Neural cell (in vitro differentiated cells): ENCODE measurements around the gene UNC79. TPM values are rescaled to one million over a fixed set of nuclear protein-coding genes. Genes with fewer than 3 reads are reported as not detected.

Experiments used
- H2AFZ ChIP-seq: fragments of 200-600, 300-800 bp; sonication (generic), shearing (Covaris generic); 2 replicates; pipeline ENCODE4 v1.6.0; 2014; ENCODE audit warnings: low read depth, mild to moderate bottlenecking, antibody characterized with exemption, low read length, moderate library complexity
- H3F3A ChIP-seq: fragments of 200-600 bp; shearing (Covaris generic); 2 replicates; pipeline ENCODE4 v1.6.1; 2016; ENCODE audit warnings: mild to moderate bottlenecking, moderate library complexity, mixed read lengths, antibody characterized with exemption, low read length; ENCODE audit not compliant: insufficient read depth, poor library complexity, severe bottlenecking
- H3K27ac ChIP-seq: fragments of 200-600, 300-800 bp; sonication (generic), shearing (Covaris generic); 2 replicates; pipeline ENCODE4 v1.5.1; 2014; ENCODE audit warnings: mild to moderate bottlenecking, low read length, moderate library complexity
- H3K27me3 ChIP-seq: fragments of 300-800, 200-600 bp; sonication (generic), shearing (Covaris generic); 2 replicates; pipeline ENCODE4 v1.6.0; 2014; ENCODE audit warnings: mild to moderate bottlenecking, low read depth, low read length, moderate library complexity; ENCODE audit not compliant: insufficient read depth
- H3K36me3 ChIP-seq: fragments of 300-800, 200-600 bp; sonication (generic), shearing (Covaris generic); 2 replicates; pipeline ENCODE4 v1.5.1; 2014; ENCODE audit warnings: mild to moderate bottlenecking, antibody characterized with exemption, low read length, moderate library complexity; ENCODE audit not compliant: insufficient read depth
- H3K4me2 ChIP-seq: fragments of 300-800, 200-600 bp; sonication (generic), shearing (Covaris generic); 2 replicates; pipeline ENCODE4 v1.6.0; 2014; ENCODE audit warnings: mild to moderate bottlenecking, low read length
- H3K4me3 ChIP-seq: fragments of 300-800, 200-600 bp; sonication (generic), shearing (Covaris generic); 2 replicates; pipeline ENCODE4 v1.5.1; 2014; ENCODE audit warnings: mild to moderate bottlenecking, low read length, moderate library complexity
- H3K79me2 ChIP-seq: fragments of 200-600 bp; shearing (Covaris generic); replicated peaks from 2 replicates; pipeline ENCODE4 v1.6.0; 2014; ENCODE audit warnings: mild to moderate bottlenecking, low read length, moderate library complexity; ENCODE audit not compliant: insufficient read depth
- H3K9ac ChIP-seq: fragments of 300-800, 200-600 bp; sonication (generic), shearing (Covaris generic); 2 replicates; pipeline ENCODE4 v1.6.1; 2016; ENCODE audit warnings: mild to moderate bottlenecking, low read length, mixed read lengths
- H3K9me2 ChIP-seq: fragments of 200-600 bp; shearing (Covaris generic); 2 replicates; pipeline ENCODE4 v1.6.1; 2016; ENCODE audit warnings: mild to moderate bottlenecking, low read length, mixed read lengths; ENCODE audit not compliant: insufficient read depth
- H3K9me3 ChIP-seq: fragments of 200-600, 300-800 bp; sonication (generic), shearing (Covaris generic); 2 replicates; pipeline ENCODE4 v1.6.1; 2016; ENCODE audit warnings: mild to moderate bottlenecking, mixed run types, low read length, moderate library complexity, mixed read lengths
- H4K20me1 ChIP-seq: fragments of 200-600 bp; shearing (Covaris generic); 2 replicates; pipeline ENCODE4 v1.6.1; 2016; ENCODE audit warnings: mild to moderate bottlenecking, mixed run types; ENCODE audit not compliant: insufficient read depth
- EP300 ChIP-seq: fragments of 450-650 bp; conservative IDR thresholded peaks from 2 replicates; pipeline ENCODE4 v1.6.1; 2014; ENCODE audit warnings: antibody characterized with exemption, mild to moderate bottlenecking, moderate library complexity; ENCODE audit not compliant: poor library complexity, severe bottlenecking
- EZH2 ChIP-seq: fragments of 200-600, 300-800 bp; shearing (Covaris generic), sonication (generic); IDR thresholded peaks from 2 replicates; pipeline ENCODE4 v1.6.1; 2014; ENCODE audit warnings: antibody characterized with exemption, low read length, borderline replicate concordance, mild to moderate bottlenecking; ENCODE audit not compliant: insufficient read depth, poor library complexity, severe bottlenecking
- MXI1 ChIP-seq: fragments of 450-650 bp; conservative IDR thresholded peaks from 2 replicates; pipeline ENCODE4 v1.6.1; 2014; ENCODE audit warnings: antibody characterized with exemption, mild to moderate bottlenecking; ENCODE audit not compliant: poor library complexity, severe bottlenecking
- POLR2AphosphoS5 ChIP-seq: IDR thresholded peaks from 2 replicates; pipeline ENCODE4 v1.6.1; 2012
- RAD21 ChIP-seq: fragments of 450-650 bp; conservative IDR thresholded peaks from 2 replicates; pipeline ENCODE4 v1.6.1; 2014; ENCODE audit warnings: antibody characterized with exemption, mild to moderate bottlenecking, moderate library complexity
- SMC3 ChIP-seq: fragments of 450-650 bp; conservative IDR thresholded peaks from 2 replicates; pipeline ENCODE4 v1.6.1; 2014; ENCODE audit warnings: antibody characterized with exemption, mild to moderate bottlenecking, moderate library complexity; ENCODE audit not compliant: poor library complexity
- TAF1 ChIP-seq: IDR thresholded peaks from 2 replicates; pipeline ENCODE4 v1.6.1; 2012; ENCODE audit warnings: low read depth
- polyA plus RNA-seq: library from polyadenylated mRNA; depleted of rRNA; stranded (reverse); fragments of >200 nt; gene quantifications from 2 replicates; pipeline ENCODE4 v1.2.3, GENCODE V29; 2014
- TF ChIP-seq, protein P1 (sequence below): IDR thresholded peaks from 2 replicates; pipeline ENCODE4 v1.6.1; 2012; ENCODE audit warnings: borderline replicate concordance
- TF ChIP-seq, protein P2 (sequence below): fragments of 450-650 bp; IDR thresholded peaks from 2 replicates; pipeline ENCODE4 v1.5.1; 2014; ENCODE audit warnings: antibody characterized with exemption, mild to moderate bottlenecking, moderate library complexity; ENCODE audit not compliant: poor library complexity, severe bottlenecking

The UNC79 gene
- polyA plus RNA-seq, 1 donor from 2014 or later = 22.6 TPM

- H3K79me2 ChIP-seq = no peaks in the 10 kb centered on the region
- no peaks in the 10 kb centered on the region for H3K9me3 ChIP-seq
- no peak overlapping the region for H2AFZ ChIP-seq
- H3K9ac ChIP-seq = no peak overlapping the region
- H3F3A ChIP-seq = no peaks in the 10 kb centered on the region
- H3K4me3 ChIP-seq = no peak overlapping the region
- H3K27me3 ChIP-seq = no peaks in the 10 kb centered on the region
- no peak overlapping the region for H3K4me2 ChIP-seq
- no peak for TF ChIP-seq POLR2AphosphoS5
- no peak for TF ChIP-seq MXI1
- TF ChIP-seq, protein P1, sequence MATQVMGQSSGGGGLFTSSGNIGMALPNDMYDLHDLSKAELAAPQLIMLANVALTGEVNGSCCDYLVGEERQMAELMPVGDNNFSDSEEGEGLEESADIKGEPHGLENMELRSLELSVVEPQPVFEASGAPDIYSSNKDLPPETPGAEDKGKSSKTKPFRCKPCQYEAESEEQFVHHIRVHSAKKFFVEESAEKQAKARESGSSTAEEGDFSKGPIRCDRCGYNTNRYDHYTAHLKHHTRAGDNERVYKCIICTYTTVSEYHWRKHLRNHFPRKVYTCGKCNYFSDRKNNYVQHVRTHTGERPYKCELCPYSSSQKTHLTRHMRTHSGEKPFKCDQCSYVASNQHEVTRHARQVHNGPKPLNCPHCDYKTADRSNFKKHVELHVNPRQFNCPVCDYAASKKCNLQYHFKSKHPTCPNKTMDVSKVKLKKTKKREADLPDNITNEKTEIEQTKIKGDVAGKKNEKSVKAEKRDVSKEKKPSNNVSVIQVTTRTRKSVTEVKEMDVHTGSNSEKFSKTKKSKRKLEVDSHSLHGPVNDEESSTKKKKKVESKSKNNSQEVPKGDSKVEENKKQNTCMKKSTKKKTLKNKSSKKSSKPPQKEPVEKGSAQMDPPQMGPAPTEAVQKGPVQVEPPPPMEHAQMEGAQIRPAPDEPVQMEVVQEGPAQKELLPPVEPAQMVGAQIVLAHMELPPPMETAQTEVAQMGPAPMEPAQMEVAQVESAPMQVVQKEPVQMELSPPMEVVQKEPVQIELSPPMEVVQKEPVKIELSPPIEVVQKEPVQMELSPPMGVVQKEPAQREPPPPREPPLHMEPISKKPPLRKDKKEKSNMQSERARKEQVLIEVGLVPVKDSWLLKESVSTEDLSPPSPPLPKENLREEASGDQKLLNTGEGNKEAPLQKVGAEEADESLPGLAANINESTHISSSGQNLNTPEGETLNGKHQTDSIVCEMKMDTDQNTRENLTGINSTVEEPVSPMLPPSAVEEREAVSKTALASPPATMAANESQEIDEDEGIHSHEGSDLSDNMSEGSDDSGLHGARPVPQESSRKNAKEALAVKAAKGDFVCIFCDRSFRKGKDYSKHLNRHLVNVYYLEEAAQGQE = no peak
- no peak for TF ChIP-seq RAD21
- no peak for TF ChIP-seq TAF1
- TF ChIP-seq, protein P2, sequence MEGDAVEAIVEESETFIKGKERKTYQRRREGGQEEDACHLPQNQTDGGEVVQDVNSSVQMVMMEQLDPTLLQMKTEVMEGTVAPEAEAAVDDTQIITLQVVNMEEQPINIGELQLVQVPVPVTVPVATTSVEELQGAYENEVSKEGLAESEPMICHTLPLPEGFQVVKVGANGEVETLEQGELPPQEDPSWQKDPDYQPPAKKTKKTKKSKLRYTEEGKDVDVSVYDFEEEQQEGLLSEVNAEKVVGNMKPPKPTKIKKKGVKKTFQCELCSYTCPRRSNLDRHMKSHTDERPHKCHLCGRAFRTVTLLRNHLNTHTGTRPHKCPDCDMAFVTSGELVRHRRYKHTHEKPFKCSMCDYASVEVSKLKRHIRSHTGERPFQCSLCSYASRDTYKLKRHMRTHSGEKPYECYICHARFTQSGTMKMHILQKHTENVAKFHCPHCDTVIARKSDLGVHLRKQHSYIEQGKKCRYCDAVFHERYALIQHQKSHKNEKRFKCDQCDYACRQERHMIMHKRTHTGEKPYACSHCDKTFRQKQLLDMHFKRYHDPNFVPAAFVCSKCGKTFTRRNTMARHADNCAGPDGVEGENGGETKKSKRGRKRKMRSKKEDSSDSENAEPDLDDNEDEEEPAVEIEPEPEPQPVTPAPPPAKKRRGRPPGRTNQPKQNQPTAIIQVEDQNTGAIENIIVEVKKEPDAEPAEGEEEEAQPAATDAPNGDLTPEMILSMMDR = no peak
- no peak for TF ChIP-seq EZH2
- TF ChIP-seq SMC3 = no peak
- TF ChIP-seq EP300 = no peak
- H3K36me3 ChIP-seq = no peaks in the 10 kb centered on the region
- H3K27ac ChIP-seq = no peak overlapping the region
- H3K9me2 ChIP-seq = no peaks in the 10 kb centered on the region
- no peaks in the 10 kb centered on the region for H4K20me1 ChIP-seq
Measured at GRCh38 chr14:93753647-93754046, 322.9 kb downstream of the UNC79 start.

GRCh38 chr14:93757206-93757605 is 326.5 kb downstream of the UNC79 start:
- H2AFZ ChIP-seq = no peak overlapping the region
- H3K4me3 ChIP-seq = no peak overlapping the region
- H3K27me3 ChIP-seq = no peaks in the 10 kb centered on the region
- H3K9me2 ChIP-seq = no peaks in the 10 kb centered on the region
- TF ChIP-seq SMC3 (no peak), RAD21 (no peak), MXI1 (no peak), POLR2AphosphoS5 (no peak), EZH2 (no peak), EP300 (no peak)
- TF ChIP-seq, protein P2 = no peak
- TF ChIP-seq, protein P1 = no peak
- H3K36me3 ChIP-seq = no peaks in the 10 kb centered on the region
- no peaks in the 10 kb centered on the region for H4K20me1 ChIP-seq
- no peaks in the 10 kb centered on the region for H3F3A ChIP-seq
- H3K79me2 ChIP-seq = no peaks in the 10 kb centered on the region
- no peaks in the 10 kb centered on the region for H3K9me3 ChIP-seq
- no peak overlapping the region for H3K4me2 ChIP-seq
- no peak overlapping the region for H3K9ac ChIP-seq
- no peak overlapping the region for H3K27ac ChIP-seq
